GM19463 (cell line): ENCODE measurements around the gene CIB2.

Source experiments
- ATAC-seq: cut with Tn5 transposase; IDR thresholded peaks from one replicate; pipeline ENCODE4 v1.9.1; 2021; ENCODE audit warnings: mild to moderate bottlenecking, moderate library complexity; ENCODE audit not compliant: unreplicated experiment

CIB2 gene

GRCh38 chr15:78087951-78088772 lies 43.1 kb downstream of the CIB2 start:
- peak; percentile 74 for ATAC-seq

- ATAC-seq = no peak
These were observed 45.3 kb downstream of the CIB2 start for GRCh38 chr15:78085928-78086327.

GRCh38 chr15:78084449-78084750 lies 46.8 kb downstream of the CIB2 start:
- ATAC-seq = no peak

GRCh38 chr15:78083687-78084448 lies 47.4 kb downstream of the CIB2 start:
- ATAC-seq = peak; percentile 55

GRCh38 chr15:78083186-78083585 lies 48.1 kb downstream of the CIB2 start:
- ATAC-seq = no peak

GRCh38 chr15:78082743-78083110 lies 48.5 kb downstream of the CIB2 start:
- ATAC-seq = no peak

- ATAC-seq = no peak
These were observed 49.0 kb downstream of the CIB2 start for GRCh38 chr15:78082106-78082742.

GRCh38 chr15:78080088-78080460 lies 51.2 kb downstream of the CIB2 start:
- no peak for ATAC-seq

- ATAC-seq = no peak
These were observed 51.8 kb downstream of the CIB2 start for GRCh38 chr15:78079298-78080087.

GRCh38 chr15:78077871-78078210 lies 53.4 kb downstream of the CIB2 start:
- no peak for ATAC-seq

- peak; percentile 81 for ATAC-seq
These were observed 54.0 kb downstream of the CIB2 start, which contains the start of gene TBC1D2B for GRCh38 chr15:78077053-78077870. TSS of gene TBC1D2B (minus strand) at chr15:78077711. CDS start at chr15:78077652, 59 bp downstream.

GRCh38 chr15:78076231-78077052 lies 54.8 kb downstream of the CIB2 start:
- ATAC-seq = peak; percentile 6

GRCh38 chr15:78075490-78076230 lies 55.6 kb downstream of the CIB2 start:
- ATAC-seq = no peak

- ATAC-seq = no peak
These were observed 58.0 kb downstream of the CIB2 start for GRCh38 chr15:78073046-78073787.

GRCh38 chr15:78072080-78072892 lies 59.0 kb downstream of the CIB2 start:
- no peak for ATAC-seq

- ATAC-seq = no peak
These were observed 59.9 kb downstream of the CIB2 start for GRCh38 chr15:78071383-78071782.

- ATAC-seq = no peak
These were observed 61.1 kb downstream of the CIB2 start for GRCh38 chr15:78070049-78070700.
